NB4 (cell line): ENCODE data around the gene ATRNL1.

ENCODE experiments used
- DNase-seq: peaks from one replicate; pipeline ENCODE4 v3.0.0; 2010; ENCODE audit warnings: low read depth
- H3K4me3 ChIP-seq: one replicate; pipeline ENCODE4 v1.5.1; 2011; ENCODE audit warnings: mild to moderate bottlenecking, low read depth, low read length, moderate library complexity
- MAX ChIP-seq: IDR thresholded peaks from 2 replicates; pipeline ENCODE4 v1.6.1; 2011; ENCODE audit warnings: low read depth, low read length
- MYC ChIP-seq: IDR thresholded peaks from 2 replicates; pipeline ENCODE4 v1.6.1; 2011; ENCODE audit warnings: low read depth, low read length
- POLR2A ChIP-seq: IDR thresholded peaks from 2 replicates; pipeline ENCODE4 v1.6.1; 2011; ENCODE audit warnings: mild to moderate bottlenecking; ENCODE audit not compliant: insufficient read length; ENCODE audit errors: extremely low read depth
- TF ChIP-seq, protein P1 (sequence below): IDR thresholded peaks from one replicate; pipeline ENCODE4 v1.5.1; 2012; ENCODE audit warnings: low read depth, low read length

Gene ATRNL1

GRCh38 chr10:115956225-115957011, 863.3 kb downstream of the ATRNL1 start:
- H3K4me3 ChIP-seq = no peak overlapping the region
- TF ChIP-seq, protein P1, sequence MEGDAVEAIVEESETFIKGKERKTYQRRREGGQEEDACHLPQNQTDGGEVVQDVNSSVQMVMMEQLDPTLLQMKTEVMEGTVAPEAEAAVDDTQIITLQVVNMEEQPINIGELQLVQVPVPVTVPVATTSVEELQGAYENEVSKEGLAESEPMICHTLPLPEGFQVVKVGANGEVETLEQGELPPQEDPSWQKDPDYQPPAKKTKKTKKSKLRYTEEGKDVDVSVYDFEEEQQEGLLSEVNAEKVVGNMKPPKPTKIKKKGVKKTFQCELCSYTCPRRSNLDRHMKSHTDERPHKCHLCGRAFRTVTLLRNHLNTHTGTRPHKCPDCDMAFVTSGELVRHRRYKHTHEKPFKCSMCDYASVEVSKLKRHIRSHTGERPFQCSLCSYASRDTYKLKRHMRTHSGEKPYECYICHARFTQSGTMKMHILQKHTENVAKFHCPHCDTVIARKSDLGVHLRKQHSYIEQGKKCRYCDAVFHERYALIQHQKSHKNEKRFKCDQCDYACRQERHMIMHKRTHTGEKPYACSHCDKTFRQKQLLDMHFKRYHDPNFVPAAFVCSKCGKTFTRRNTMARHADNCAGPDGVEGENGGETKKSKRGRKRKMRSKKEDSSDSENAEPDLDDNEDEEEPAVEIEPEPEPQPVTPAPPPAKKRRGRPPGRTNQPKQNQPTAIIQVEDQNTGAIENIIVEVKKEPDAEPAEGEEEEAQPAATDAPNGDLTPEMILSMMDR = no peak
- TF ChIP-seq POLR2A (no peak), MYC (no peak), MAX (no peak)

GRCh38 chr10:115957012-115957399, 863.8 kb downstream of the ATRNL1 start:
- TF ChIP-seq MAX (no peak), POLR2A (no peak), MYC (no peak)
- TF ChIP-seq, protein P1 = no peak
- no peak for DNase-seq
- H3K4me3 ChIP-seq = no peak overlapping the region

More at GRCh38 chr10:115956225-115957011, 863.3 kb downstream of the ATRNL1 start:
- no peak for DNase-seq

GRCh38 chr10:115957786-115958442, 864.7 kb downstream of the ATRNL1 start:
- TF ChIP-seq MAX = no peak
- H3K4me3 ChIP-seq = no peak overlapping the region
- DNase-seq = no peak

- peak; percentile 12 for DNase-seq
- TF ChIP-seq MYC (no peak), POLR2A (no peak), MAX (no peak)
- TF ChIP-seq, protein P1 = no peak
- H3K4me3 ChIP-seq = no peak overlapping the region
These were observed 870.7 kb downstream of the ATRNL1 start for GRCh38 chr10:115963848-115964247.

GRCh38 chr10:115964827-115965226, 871.7 kb downstream of the ATRNL1 start:
- H3K4me3 ChIP-seq = no peak overlapping the region
- DNase-seq = no peak
- no peak for TF ChIP-seq MYC
- TF ChIP-seq, protein P1 = no peak
- no peak for TF ChIP-seq MAX
- TF ChIP-seq POLR2A = no peak

- no peak overlapping the region for H3K4me3 ChIP-seq
- TF ChIP-seq, protein P1 = no peak
- TF ChIP-seq MYC = no peak
- no peak for TF ChIP-seq POLR2A
- no peak for TF ChIP-seq MAX
- no peak for DNase-seq
These were observed 872.2 kb downstream of the ATRNL1 start for GRCh38 chr10:115965376-115965775.
